Activated CD4-positive, CD25-positive, alpha-beta regulatory T cell treated with anti-CD3 and anti-CD28 coated beads, Interleukin-2, amount 50 U/mL, for 72 hours (primary cell): Measurements from ENCODE around the gene MOG.

Experiments used
- DNase-seq: peaks from one replicate; pipeline ENCODE4 v3.0.0; 2021

MOG gene

DNA sequence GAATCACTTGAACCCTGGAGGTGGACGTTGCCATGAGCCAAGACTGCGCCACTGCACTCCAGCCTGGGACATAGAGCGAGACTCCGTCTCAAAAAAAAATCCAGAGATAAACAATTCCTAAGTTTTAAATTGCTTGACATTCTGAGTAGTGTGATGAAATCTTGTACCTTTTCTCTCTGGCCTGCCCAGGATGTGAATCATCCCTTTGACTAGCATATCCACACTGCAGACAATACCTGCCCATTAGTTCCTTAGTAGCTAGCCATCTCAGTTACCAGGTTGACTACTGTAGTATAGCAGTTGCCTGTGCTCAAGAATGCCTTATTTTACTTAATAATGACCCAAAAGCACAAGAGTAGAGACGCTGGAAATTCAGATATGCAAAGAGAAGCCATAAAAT lies 21.2 kb downstream of the MOG start:
- DNase-seq = no peak

DNA sequence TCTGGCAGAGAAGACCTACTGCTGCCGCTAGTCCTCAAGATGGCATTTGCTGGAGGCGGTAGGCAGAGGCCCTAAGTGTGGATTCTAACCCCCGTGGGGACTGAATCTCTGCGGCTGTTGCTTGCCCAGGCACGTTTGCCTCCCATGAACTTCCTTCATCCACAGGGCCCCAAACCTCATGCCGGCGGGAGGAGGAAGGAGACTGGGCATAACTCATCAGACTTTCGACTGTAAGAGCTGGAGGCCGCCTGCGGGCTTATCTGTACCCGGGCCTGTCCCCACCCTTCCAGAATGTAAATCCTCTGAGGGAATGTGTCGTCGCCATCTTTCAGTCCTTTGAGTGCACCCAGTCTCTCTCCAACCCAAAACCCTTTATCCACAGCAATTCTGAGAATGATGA lies 23.1 kb downstream of the MOG start:
- DNase-seq = no peak

- no peak for DNase-seq
These were observed 23.5 kb downstream of the MOG start for GRCh38 chr6:29680416-29680815.

DNA sequence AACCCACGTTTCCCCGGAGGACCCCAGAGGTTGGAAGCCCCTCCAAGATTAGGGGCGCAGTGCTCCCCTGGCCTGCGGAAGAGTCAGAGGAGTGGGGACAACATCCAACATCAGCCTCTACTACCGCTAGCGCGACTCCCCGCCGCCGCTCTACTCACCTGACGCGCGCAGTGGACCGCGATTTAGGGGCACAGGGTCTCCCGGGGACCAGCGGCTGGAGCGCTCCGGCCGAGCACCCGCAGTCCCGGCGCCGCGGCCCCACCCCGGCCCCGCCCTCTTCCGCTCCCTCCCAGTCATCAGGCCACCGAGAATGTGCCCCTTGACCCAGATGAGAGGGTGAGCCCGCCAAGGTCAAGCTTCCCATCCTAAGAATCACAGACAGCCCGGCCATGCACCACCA lies 24.0 kb downstream of the MOG start, which contains the start of gene ZFP57:
Gene ZFP57 (minus strand): TSS at position 249 of the 400 bp plus-strand sequence. CDS start 4,149 bp downstream, outside the sequence.
- DNase-seq = no peak

- no peak for DNase-seq
These were observed 24.9 kb downstream of the MOG start for GRCh38 chr6:29681811-29682210.

DNA sequence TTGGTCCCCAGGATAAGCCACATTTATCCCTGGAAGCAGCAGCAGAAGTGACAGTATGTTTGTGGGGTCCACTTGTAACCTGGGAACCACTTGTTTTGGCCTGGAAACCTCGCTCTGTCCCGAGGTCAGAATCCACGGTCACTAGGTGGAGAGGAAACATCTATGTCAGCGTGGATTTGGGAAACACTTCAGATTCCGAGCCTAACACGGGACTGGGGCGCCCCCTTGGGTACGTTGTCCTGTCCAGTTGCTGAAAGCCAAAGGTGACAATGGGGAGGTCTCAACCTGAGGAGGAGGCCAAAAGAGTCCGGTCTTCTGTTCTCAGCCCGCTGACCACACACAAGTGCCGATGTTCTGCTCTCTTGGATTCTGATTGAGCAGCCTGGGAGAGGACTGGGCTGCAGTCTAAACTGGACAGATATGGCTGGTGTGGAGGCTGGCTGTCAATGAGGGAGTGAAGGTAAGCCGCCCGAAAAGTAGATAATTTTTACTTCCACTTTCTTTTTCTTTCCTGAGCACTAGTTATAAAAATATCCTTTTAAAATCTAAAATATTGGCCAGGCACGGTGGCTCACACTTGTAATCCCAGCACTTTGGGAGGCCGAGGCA lies 28.9 kb downstream of the MOG start:
- DNase-seq = no peak

DNA sequence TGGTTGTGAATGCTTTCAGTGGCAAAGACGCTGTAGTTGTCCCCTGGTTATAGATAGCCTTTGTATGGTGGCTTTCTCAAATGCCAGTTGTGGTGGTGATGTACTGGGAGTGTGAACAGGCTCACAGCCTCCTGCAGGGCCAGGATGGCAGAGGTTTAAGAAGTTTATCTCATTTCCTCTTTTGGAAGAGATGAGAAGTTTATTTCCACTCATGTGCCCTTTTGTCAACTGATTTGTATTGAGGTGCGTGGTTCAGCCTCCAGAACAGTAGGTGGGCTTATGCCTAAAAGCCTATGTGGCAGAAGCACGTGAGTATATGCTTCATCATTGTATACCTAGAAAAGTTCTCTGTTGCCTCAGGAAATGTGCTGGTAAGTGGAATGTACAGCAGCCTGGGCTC lies 37.7 kb downstream of the MOG start:
- no peak for DNase-seq

- no peak for DNase-seq
These were observed 39.5 kb downstream of the MOG start for GRCh38 chr6:29696147-29697125.

DNA sequence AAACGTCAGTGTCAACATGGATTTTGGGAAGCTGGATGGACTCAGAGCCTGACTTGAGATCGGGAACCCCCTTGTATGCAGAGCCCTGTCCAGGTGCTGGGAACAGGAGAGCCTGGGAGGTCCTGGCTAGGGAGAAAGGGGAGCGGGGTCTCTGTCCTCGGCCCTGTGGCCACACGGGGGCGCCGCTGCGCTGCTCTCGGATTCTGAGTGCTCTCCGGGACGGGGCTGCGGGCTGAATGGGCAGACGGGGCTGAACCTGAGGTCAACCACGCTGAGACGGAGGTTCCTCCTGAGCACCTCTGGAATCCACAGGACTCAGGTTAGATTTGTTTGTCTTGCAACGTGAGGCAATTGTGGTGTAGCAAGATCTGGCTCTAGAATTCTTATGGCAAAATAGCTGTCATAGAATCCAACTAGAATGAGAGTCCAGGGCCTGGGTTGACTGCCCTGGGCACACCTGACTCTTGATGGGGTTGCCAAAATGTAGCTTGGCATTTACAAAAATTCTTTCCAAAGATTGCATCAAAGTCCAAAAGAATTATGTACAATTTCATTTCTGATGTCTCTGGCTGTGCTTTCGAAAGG lies 45.7 kb downstream of the MOG start:
- peak; percentile 81 for DNase-seq

- DNase-seq = no peak
These were observed 48.7 kb downstream of the MOG start for GRCh38 chr6:29705389-29706231.

- DNase-seq = no peak
These were observed 51.7 kb downstream of the MOG start for GRCh38 chr6:29708432-29709179.

GRCh38 chr6:29709188-29709587 lies 52.3 kb downstream of the MOG start:
- no peak for DNase-seq

DNA sequence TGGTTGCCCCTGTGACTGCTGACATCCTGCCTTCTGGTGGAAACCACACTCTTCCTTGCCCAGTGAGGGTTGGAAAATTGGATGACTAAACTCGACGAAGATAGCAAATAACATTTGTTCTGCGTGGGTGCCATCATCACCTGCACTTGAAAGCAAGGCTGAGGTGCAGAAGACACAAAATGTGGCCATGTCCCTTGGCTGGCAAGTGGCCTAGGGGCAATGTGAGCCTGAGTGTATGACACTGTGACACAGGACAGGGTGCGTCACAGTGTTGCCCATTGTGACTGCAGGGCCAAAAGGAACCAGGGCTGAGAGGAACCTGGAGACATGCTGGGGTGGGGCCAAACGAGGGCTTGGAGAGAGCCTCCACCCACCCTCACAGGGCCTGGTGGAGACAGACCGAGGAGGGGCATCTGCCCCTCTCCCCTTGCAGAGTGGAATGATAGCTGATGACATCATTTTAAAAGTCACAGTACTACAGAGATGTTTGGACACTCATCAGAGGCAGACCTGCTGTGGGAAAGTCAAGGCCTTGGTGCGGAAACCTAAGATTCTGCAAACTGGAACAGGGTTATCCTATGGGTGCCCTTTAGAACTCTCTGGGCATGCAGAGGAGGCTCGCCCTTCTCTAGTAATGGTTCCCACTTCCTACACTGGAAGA lies 53.5 kb downstream of the MOG start:
- DNase-seq = no peak

DNA sequence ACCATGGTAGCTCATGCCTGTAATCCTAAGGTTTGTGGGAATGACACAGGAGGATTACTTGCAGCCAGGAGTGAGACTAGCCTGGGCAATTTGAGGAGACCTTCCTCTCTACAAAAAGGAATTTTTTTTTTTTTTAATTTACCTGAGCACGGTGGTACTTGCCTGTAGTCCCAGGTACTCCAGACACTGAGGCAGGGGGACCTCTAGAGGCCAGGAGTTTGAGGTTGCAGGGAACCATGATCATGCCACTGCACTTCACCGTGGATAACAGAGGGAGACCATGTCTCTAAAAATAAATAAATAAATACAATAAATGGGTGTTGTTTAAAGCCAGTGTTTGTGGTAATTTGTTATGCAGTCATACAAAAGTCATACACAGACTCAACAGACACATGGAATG lies 64.0 kb downstream of the MOG start:
- no peak for DNase-seq
